HepG2 (cell line): ENCODE measurements around the gene BCL7A. TPM values are rescaled to one million over a fixed set of nuclear protein-coding genes. Genes with fewer than 3 reads are reported as not detected.

Experiments used
- ATAC-seq: fragments of 200-7000 bp; cut with Tn5 transposase; 3 replicates; pipeline ENCODE4 v1.9.1; 2020; ENCODE audit warnings: mild to moderate bottlenecking, moderate library complexity
- BruUV-seq: library from RNA; stranded (reverse); fragments of 400-500 nt; replicated peaks from 2 replicates; lab custom pipeline; 2021; lab: Mats Ljungman, UMichigan
- CTCF ChIA-PET: fragments of 300-600 bp; formaldehyde crosslinking; extraction: SDS; loops from one replicate; lab custom pipeline; 2021; ENCODE audit warnings: low total read pairs, inconsistent platforms, low intra/inter-chr PET ratio; lab: Yijun Ruan, JAX
- POLR2A ChIA-PET: fragments of 350-600 bp; sonication (Branson Sonifier 250); formaldehyde crosslinking; loops from one replicate; lab custom pipeline; 2020; ENCODE audit warnings: antibody characterized with exemption, inconsistent platforms; lab: Yijun Ruan, JAX
- DNase-seq: peaks from one replicate; pipeline ENCODE4 v3.0.0-alpha.2; 2015; ENCODE audit warnings: low spot score
- FAIRE-seq: peaks from 3 replicates; lab custom pipeline; 2011; peaks lifted over from hg19 to GRCh38; lab: Jason Lieb, UNC
- H2AFZ ChIP-seq: one replicate; pipeline ENCODE4 v1.6.1; 2011; ENCODE audit warnings: low read length, inconsistent platforms
- H3K27ac ChIP-seq: fragments of 300-600 bp; 3 replicates; pipeline ENCODE4 v1.8.0; 2011; ENCODE audit warnings: mixed run types, mild to moderate bottlenecking, mixed read lengths, low read length, inconsistent platforms; ENCODE audit not compliant: insufficient read depth; ENCODE audit errors: extremely low read length
- H3K27me3 ChIP-seq, 2 experiments: fragments of 200-600 bp in 1 of 2; 2 replicates in 1 of 2; 3 replicates in 1 of 2; pipeline versions ENCODE4 v1.6.0 to v1.8.0; 2011; ENCODE audit warnings: low read length in 2 of 2, mild to moderate bottlenecking in 2 of 2, moderate library complexity in 2 of 2, inconsistent platforms in 1 of 2; ENCODE audit not compliant: insufficient read depth in 2 of 2, control insufficient read depth in 1 of 2
- H3K36me3 ChIP-seq, 2 experiments: fragments of 200-600 bp in 1 of 2; replicated peaks in 1 of 2; 2 replicates in 1 of 2; 3 replicates in 1 of 2; pipeline versions ENCODE4 v1.5.1 to v1.8.0; 2011; ENCODE audit warnings: low read length in 2 of 2, inconsistent platforms in 1 of 2; ENCODE audit not compliant: insufficient read depth in 2 of 2, control insufficient read depth in 1 of 2
- H3K4me1 ChIP-seq: 2 replicates; pipeline ENCODE4 v1.5.1; 2012; ENCODE audit warnings: low read length, inconsistent platforms; ENCODE audit not compliant: insufficient read depth
- H3K4me2 ChIP-seq: 2 replicates; pipeline ENCODE4 v1.6.0; 2011; ENCODE audit warnings: low read depth, low read length, inconsistent platforms
- H3K4me3 ChIP-seq, 3 experiments: fragments of 200-600 bp in 1 of 3; sonication (generic), shearing (Covaris generic) in 1 of 3; replicated peaks in 1 of 3; 2 replicates each; pipeline ENCODE4 v1.5.1; 2011 to 2016; ENCODE audit warnings: low read length in 3 of 3, inconsistent platforms in 2 of 3, low read depth in 2 of 3, mild to moderate bottlenecking in 2 of 3, control low read depth in 1 of 3, mixed read lengths in 1 of 3; ENCODE audit not compliant: insufficient read depth in 1 of 3
- H3K79me2 ChIP-seq: one replicate; pipeline ENCODE4 v1.6.1; 2011; ENCODE audit warnings: low read length, inconsistent platforms; ENCODE audit not compliant: insufficient read depth
- H3K9ac ChIP-seq: 2 replicates; pipeline ENCODE4 v1.6.0; 2011; ENCODE audit warnings: mild to moderate bottlenecking, low read depth, low read length, inconsistent platforms; ENCODE audit not compliant: insufficient read depth
- H3K9me3 ChIP-seq: 2 replicates; pipeline ENCODE4 v1.5.1; 2012; ENCODE audit warnings: mild to moderate bottlenecking, low read length
- H4K20me1 ChIP-seq: 2 replicates; pipeline ENCODE4 v1.6.0; 2011; ENCODE audit warnings: inconsistent platforms, mild to moderate bottlenecking, low read length, moderate library complexity; ENCODE audit not compliant: insufficient read depth
- CEBPB ChIP-seq: IDR thresholded peaks from 2 replicates; pipeline ENCODE4 v1.6.1; 2011; ENCODE audit warnings: low read depth, low read length, improper control_type of control experiment, borderline replicate concordance
- CERS6 ChIP-seq: sonication (generic); formaldehyde crosslinking; IDR thresholded peaks from 2 replicates; pipeline ENCODE4 v1.5.0; 2020; ENCODE audit warnings: missing genetic modification reagents
- ESRRA ChIP-seq: sonication (generic); formaldehyde crosslinking; IDR thresholded peaks from 2 replicates; pipeline ENCODE4 v1.5.1; 2020; ENCODE audit warnings: mild to moderate bottlenecking, low read depth, missing genetic modification reagents
- EZH2 ChIP-seq: conservative IDR thresholded peaks from 2 replicates; pipeline ENCODE4 v1.6.1; 2012; ENCODE audit warnings: mild to moderate bottlenecking, low read depth, low read length, moderate library complexity
- RBM22 ChIP-seq: fragments of 200-400 bp; formaldehyde crosslinking; optimal IDR thresholded peaks from 2 replicates; pipeline ENCODE3; 2017; ENCODE audit warnings: mild to moderate bottlenecking, low read length, moderate library complexity
- SIN3A ChIP-seq: IDR thresholded peaks from 2 replicates; pipeline ENCODE4 v1.6.1; 2011; ENCODE audit warnings: low read depth, mild to moderate bottlenecking, control low read depth, low read length, borderline replicate concordance
- SMARCC2 ChIP-seq: fragments of 450-650 bp; IDR thresholded peaks from 2 replicates; pipeline ENCODE4 v1.6.1; 2017; ENCODE audit warnings: antibody characterized with exemption, mild to moderate bottlenecking
- TAF1 ChIP-seq: sonication (generic); formaldehyde crosslinking; IDR thresholded peaks from 2 replicates; pipeline ENCODE4 v1.4.0; 2020; ENCODE audit warnings: missing genetic modification reagents
- ZNF180 ChIP-seq: sonication (generic); formaldehyde crosslinking; IDR thresholded peaks from 2 replicates; pipeline ENCODE4 v1.4.0; 2020; ENCODE audit warnings: low read depth, missing genetic modification reagents, borderline replicate concordance
- ZNF784 ChIP-seq: sonication (generic); formaldehyde crosslinking; IDR thresholded peaks from 2 replicates; pipeline ENCODE4 v1.5.1; 2020; ENCODE audit warnings: missing genetic modification reagents, mild to moderate bottlenecking, borderline replicate concordance
- ZNF891 ChIP-seq: sonication (generic); formaldehyde crosslinking; IDR thresholded peaks from 2 replicates; pipeline ENCODE4 v1.5.0; 2020; ENCODE audit warnings: mild to moderate bottlenecking, missing genetic modification reagents
- WGBS: methylation state at CpG from one replicate; pipeline ENCODE4 v1.1.6; 2017; ENCODE audit warnings: low lambda C conversion rate; 5-methylcytosine and 5-hydroxymethylcytosine counted together
- in situ Hi-C: cut with HindIII; loops from 2 replicates; pipeline ENCODE4 v1.10.0; 2017; ENCODE audit warnings: low pct_unique_long_range_greater_than_20kb; ENCODE audit not compliant: extremely low pct_ligation_motif_present
- intact Hi-C: fragments of 100-400 bp; cut with micrococcal nuclease; formaldehyde crosslinking; loops from one replicate; pipeline ENCODE4 v1.10.0; 2022; ENCODE audit not compliant: unreplicated experiment
- polyA plus RNA-seq, 8 experiments: library from polyadenylated mRNA; depleted of rRNA in 3 of 8; stranded (reverse) in 7 of 8; unstranded in 1 of 8; fragments of >200 nt; fragmentation: Illumina TruSeq in 4 of 8; extraction: Trizol in 4 of 8; gene quantifications; 2 replicates each; pipeline versions ENCODE4 v1.2.1 to v1.2.3, GENCODE V29; 2011 to 2016; ENCODE audit warnings: low read depth in 4 of 8, missing spikeins in 1 of 8, mixed read lengths in 1 of 8; ENCODE audit not compliant: insufficient read depth in 1 of 8
- total RNA-seq, 5 experiments: library from RNA; depleted of rRNA; stranded (reverse); fragments of >200 nt; fragmentation: Illumina TruSeq; extraction: Trizol; gene quantifications; 2 replicates each; pipeline ENCODE4 v1.2.3, GENCODE V29; 2016; ENCODE audit warnings: low read depth in 1 of 5
- TF ChIP-seq, protein P1 (sequence below): sonication (generic); formaldehyde crosslinking; IDR thresholded peaks from 2 replicates; pipeline ENCODE4 v1.5.1; 2020; ENCODE audit warnings: mild to moderate bottlenecking, missing genetic modification reagents, borderline replicate concordance
- TF ChIP-seq, protein P2 (sequence below): IDR thresholded peaks from 2 replicates; pipeline ENCODE4 v1.6.1; 2016; ENCODE audit warnings: low read depth, missing genetic modification reagents, missing compliant biosample characterization

BCL7A gene
- total and polyA plus RNA-seq, 2 of the 13 experiments (the other 11 are each of a cell fraction or from before 2014, with no cell fraction given): 4.1 to 6.2 TPM

DNA sequence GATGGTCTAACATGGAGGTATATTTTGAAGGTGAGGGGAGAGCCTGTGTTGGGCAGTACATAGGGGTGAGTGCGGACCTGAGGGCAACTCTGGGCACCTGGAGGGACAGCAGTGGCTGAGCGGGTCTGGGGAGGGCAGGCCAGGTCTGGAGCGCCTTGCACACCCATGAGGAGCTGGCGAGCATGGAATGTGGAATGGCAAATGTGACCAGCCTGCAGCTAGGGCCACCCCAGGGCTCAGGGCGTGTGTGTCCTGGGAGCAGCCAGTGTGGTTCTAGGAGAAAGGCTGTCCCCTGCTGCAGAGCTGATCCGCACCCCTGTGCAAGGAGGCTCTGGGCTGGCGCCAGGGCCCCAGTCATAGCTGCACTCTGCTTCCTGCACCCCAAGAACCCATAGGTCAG lies 24.5 kb downstream of the BCL7A start (continued):
- TF ChIP-seq RBM22: no peak
- TF ChIP-seq CEBPB: no peak
- no peak for TF ChIP-seq SMARCC2
- TF ChIP-seq, protein P1, sequence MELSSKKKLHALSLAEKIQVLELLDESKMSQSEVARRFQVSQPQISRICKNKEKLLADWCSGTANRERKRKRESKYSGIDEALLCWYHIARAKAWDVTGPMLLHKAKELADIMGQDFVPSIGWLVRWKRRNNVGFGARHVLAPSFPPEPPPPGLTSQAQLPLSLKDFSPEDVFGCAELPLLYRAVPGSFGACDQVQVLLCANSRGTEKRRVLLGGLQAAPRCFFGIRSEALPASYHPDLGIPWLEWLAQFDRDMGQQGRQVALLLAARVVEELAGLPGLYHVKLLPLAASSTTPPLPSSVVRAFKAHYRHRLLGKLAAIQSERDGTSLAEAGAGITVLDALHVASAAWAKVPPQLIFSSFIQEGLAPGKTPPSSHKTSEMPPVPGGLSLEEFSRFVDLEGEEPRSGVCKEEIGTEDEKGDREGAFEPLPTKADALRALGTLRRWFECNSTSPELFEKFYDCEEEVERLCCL (CRISPR knock-in tag): no peak
- TF ChIP-seq TAF1 (CRISPR knock-in tag): no peak
- no peak for TF ChIP-seq ZNF180 (CRISPR knock-in tag)
- no peak for TF ChIP-seq SIN3A

GRCh38 chr12:122048151-122048550 lies 26.5 kb downstream of the BCL7A start:
- 92% methylated on average over 8 of the region's 8 CpGs for WGBS
- Histone ChIP-seq H3K4me1 (peaks cover 8% of the 10 kb centered on the region), H3K4me3 (no peak overlapping the region), H3K4me2 (no peak overlapping the region), H3K27ac (no peak overlapping the region), H3K36me3 (peaks cover 3 to 9% of the 10 kb centered on the region in 2 experiments; a peak in 4 of 5 replicates), H2AFZ (no peak overlapping the region), H3K27me3 (no peaks in the 10 kb centered on the region; a peak in 1 of 5 replicates), H3K9me3 (no peaks in the 10 kb centered on the region), H3K79me2 (no peaks in the 10 kb centered on the region), H4K20me1 (no peaks in the 10 kb centered on the region), H3K9ac (no peak overlapping the region)
- BruUV-seq: no TSS peak
- no peak for TF ChIP-seq ZNF784 (CRISPR knock-in tag)
- TF ChIP-seq EZH2: no peak
- TF ChIP-seq, protein P2, sequence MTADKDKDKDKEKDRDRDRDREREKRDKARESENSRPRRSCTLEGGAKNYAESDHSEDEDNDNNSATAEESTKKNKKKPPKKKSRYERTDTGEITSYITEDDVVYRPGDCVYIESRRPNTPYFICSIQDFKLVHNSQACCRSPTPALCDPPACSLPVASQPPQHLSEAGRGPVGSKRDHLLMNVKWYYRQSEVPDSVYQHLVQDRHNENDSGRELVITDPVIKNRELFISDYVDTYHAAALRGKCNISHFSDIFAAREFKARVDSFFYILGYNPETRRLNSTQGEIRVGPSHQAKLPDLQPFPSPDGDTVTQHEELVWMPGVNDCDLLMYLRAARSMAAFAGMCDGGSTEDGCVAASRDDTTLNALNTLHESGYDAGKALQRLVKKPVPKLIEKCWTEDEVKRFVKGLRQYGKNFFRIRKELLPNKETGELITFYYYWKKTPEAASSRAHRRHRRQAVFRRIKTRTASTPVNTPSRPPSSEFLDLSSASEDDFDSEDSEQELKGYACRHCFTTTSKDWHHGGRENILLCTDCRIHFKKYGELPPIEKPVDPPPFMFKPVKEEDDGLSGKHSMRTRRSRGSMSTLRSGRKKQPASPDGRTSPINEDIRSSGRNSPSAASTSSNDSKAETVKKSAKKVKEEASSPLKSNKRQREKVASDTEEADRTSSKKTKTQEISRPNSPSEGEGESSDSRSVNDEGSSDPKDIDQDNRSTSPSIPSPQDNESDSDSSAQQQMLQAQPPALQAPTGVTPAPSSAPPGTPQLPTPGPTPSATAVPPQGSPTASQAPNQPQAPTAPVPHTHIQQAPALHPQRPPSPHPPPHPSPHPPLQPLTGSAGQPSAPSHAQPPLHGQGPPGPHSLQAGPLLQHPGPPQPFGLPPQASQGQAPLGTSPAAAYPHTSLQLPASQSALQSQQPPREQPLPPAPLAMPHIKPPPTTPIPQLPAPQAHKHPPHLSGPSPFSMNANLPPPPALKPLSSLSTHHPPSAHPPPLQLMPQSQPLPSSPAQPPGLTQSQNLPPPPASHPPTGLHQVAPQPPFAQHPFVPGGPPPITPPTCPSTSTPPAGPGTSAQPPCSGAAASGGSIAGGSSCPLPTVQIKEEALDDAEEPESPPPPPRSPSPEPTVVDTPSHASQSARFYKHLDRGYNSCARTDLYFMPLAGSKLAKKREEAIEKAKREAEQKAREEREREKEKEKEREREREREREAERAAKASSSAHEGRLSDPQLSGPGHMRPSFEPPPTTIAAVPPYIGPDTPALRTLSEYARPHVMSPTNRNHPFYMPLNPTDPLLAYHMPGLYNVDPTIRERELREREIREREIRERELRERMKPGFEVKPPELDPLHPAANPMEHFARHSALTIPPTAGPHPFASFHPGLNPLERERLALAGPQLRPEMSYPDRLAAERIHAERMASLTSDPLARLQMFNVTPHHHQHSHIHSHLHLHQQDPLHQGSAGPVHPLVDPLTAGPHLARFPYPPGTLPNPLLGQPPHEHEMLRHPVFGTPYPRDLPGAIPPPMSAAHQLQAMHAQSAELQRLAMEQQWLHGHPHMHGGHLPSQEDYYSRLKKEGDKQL (CRISPR knock-in tag): no peak
- no peak for TF ChIP-seq CERS6 (CRISPR knock-in tag)
- TF ChIP-seq ZNF891 (CRISPR knock-in tag): no peak
- TF ChIP-seq ESRRA (CRISPR knock-in tag): no peak
- no peak for DNase-seq
- in situ Hi-C loops (no loop called here), intact Hi-C loops (no loop called here)
- ATAC-seq: no peak
- POLR2A ChIA-PET: interaction anchor here (0.7 kb wide), 1 partner anchor 368 kb away, joined by 4 read pairs; no protein-coding TSS in a partner anchor
- CTCF ChIA-PET: no interaction called here
- FAIRE-seq: no peak
